ENCODE measurements around the gene PMM1.

The PMM1 gene

DNA sequence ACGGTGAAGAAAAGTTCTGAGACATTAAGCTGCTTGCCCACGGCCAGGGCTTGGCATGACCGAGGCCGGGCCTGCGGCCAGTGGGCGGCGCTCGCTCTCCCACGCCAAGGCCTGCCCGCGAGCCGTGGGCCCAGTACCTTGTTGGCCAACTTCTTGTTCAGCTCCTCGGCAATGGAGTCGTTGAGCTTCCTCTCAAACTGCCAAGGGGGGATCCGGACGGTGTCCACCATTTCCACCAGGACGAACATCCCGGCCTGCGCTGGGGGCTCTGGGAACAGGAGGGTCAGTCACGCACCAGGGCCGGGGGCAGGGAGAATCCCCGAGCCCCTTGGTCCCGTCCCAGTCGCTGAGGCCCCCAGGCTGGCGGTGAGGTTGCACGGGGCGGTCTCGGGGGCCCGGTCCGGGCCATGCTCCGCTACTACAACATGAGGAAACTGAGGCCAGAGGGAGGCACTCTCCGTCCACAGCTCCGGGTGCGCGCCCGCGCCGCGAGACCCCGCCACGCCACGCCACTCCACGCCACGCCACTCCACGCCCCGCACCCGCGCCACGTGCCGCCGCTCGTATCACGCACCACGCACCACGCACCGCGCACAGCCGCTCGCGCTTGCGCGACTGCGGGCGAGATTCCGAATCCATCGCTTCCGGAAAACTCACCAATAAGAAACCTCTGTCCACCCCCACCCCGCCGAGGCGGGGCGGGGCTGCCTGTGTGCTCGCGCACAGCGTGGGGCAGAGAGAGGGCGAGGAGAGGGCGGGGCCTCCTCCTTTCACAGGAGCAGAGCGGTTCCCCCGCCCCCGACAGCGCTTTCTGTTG lies 45.6 kb downstream of the PMM1 start, which contains the start of gene POLR3H:
Gene POLR3H, minus strand, starts transcription at position 617 of the 817 bp plus-strand sequence. Its CDS starts 369 bp downstream, at position 248.
- Histone ChIP-seq H3K4me2 (ENCODE audit: low read length) (peak within 1 kb of the TSS; percentile 99), H3K4me1 (no peaks in the 10 kb centered on the region), H3K27me3 (ENCODE audit: control insufficient read depth, insufficient read depth, low read length) (no peaks in the 10 kb centered on the region), H3K9ac (no peak within 1 kb of the TSS), H3K4me3 (ENCODE audit: low read depth, low read length) (peak within 1 kb of the TSS; percentile 91), H3K9me3 (ENCODE audit: control insufficient read depth, low read length) (no peaks in the 10 kb centered on the region), H3K36me3 (ENCODE audit: control insufficient read depth, insufficient read depth, low read length) (no peaks in the 10 kb centered on the region), H3K79me2 (peaks cover 3% of the 10 kb centered on the region), H2AFZ (peak within 1 kb of the TSS; percentile 88), H3K27ac (peak within 1 kb of the TSS; percentile 75)
- TF ChIP-seq, protein P1, sequence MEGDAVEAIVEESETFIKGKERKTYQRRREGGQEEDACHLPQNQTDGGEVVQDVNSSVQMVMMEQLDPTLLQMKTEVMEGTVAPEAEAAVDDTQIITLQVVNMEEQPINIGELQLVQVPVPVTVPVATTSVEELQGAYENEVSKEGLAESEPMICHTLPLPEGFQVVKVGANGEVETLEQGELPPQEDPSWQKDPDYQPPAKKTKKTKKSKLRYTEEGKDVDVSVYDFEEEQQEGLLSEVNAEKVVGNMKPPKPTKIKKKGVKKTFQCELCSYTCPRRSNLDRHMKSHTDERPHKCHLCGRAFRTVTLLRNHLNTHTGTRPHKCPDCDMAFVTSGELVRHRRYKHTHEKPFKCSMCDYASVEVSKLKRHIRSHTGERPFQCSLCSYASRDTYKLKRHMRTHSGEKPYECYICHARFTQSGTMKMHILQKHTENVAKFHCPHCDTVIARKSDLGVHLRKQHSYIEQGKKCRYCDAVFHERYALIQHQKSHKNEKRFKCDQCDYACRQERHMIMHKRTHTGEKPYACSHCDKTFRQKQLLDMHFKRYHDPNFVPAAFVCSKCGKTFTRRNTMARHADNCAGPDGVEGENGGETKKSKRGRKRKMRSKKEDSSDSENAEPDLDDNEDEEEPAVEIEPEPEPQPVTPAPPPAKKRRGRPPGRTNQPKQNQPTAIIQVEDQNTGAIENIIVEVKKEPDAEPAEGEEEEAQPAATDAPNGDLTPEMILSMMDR (IDR thresholded peaks at IDR 0.05) = peak; percentile 57

DNA sequence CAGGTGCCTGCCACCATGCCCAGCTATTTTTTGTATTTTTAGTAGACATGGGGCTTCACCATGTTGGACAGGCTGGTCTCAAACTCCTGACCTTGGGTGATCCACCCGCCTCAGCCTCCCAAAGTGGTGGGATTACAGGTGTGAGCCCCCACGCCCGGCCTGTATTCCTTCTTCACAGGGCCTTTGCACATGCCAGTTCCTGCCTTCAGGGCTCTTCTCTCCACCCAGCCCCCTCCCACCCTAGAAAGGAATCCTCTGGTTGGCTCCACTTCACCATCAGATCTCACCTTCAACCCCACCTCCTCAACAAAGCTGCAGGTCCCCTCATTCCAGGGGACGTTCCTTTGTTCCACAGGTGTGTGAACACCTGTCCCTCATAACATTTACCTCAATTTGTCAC lies 47.4 kb downstream of the PMM1 start:
- Histone ChIP-seq H3K27me3 (ENCODE audit: control insufficient read depth, insufficient read depth, low read length) (no peaks in the 10 kb centered on the region), H3K4me3 (ENCODE audit: low read depth, low read length) (no peak overlapping the region), H3K4me2 (ENCODE audit: low read length) (no peak overlapping the region), H3K36me3 (ENCODE audit: control insufficient read depth, insufficient read depth, low read length) (no peaks in the 10 kb centered on the region), H3K9ac (no peak overlapping the region), H2AFZ (no peak overlapping the region), H3K27ac (no peak overlapping the region), H3K9me3 (ENCODE audit: control insufficient read depth, low read length) (no peaks in the 10 kb centered on the region), H3K79me2 (peaks cover 3% of the 10 kb centered on the region), H3K4me1 (no peaks in the 10 kb centered on the region)
- TF ChIP-seq, protein P1 (IDR thresholded peaks at IDR 0.05) = no peak

DNA sequence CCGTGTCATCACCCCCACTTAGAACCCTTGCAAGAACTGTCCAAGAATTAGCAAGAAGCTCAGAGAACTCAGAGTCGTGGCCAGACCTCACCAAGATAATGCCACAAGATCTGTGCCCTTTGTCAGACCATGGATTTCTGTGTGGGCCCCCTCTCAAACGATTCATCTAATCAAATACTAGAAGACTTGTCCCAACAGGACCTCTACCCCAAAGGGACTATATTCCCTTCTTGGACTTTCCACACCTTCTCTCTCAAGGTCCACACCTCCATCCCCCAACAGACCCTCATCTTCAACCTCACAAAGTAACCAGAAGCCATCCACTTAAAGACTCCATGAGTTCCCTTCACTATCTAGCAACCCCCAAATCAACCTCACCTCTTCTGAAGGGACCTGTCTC lies 48.2 kb downstream of the PMM1 start:
- TF ChIP-seq, protein P1 (IDR thresholded peaks at IDR 0.05) = no peak
- Histone ChIP-seq H3K9ac (no peak overlapping the region), H3K27ac (no peak overlapping the region), H3K9me3 (ENCODE audit: control insufficient read depth, low read length) (no peaks in the 10 kb centered on the region), H2AFZ (no peak overlapping the region), H3K4me2 (ENCODE audit: low read length) (no peak overlapping the region), H3K4me3 (ENCODE audit: low read depth, low read length) (no peak overlapping the region), H3K79me2 (peaks cover 3% of the 10 kb centered on the region), H3K36me3 (ENCODE audit: control insufficient read depth, insufficient read depth, low read length) (no peaks in the 10 kb centered on the region), H3K4me1 (no peaks in the 10 kb centered on the region), H3K27me3 (ENCODE audit: control insufficient read depth, insufficient read depth, low read length) (no peaks in the 10 kb centered on the region)

DNA sequence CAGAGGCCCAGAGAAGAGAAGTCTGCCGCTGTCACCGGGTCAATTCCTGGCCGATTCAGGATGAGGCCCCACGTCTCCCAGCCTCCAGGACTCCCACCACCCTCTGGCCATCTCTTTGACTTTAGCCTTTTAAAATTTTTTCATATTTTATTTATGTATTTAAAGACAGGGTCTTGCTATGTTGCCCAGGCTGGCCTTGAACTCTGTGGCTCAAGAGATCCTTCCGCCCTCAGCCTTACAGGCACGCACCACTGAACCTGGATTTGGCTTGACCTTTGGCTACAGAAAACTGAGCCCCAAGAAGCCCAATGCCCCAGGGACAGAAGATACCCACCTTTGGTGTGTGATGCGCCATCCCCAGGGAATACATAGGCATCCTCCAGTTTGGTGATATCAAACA lies 49.3 kb downstream of the PMM1 start:
- Histone ChIP-seq H3K27me3 (ENCODE audit: control insufficient read depth, insufficient read depth, low read length) (no peaks in the 10 kb centered on the region), H3K27ac (no peak overlapping the region), H3K4me3 (ENCODE audit: low read depth, low read length) (no peak overlapping the region), H3K4me2 (ENCODE audit: low read length) (no peak overlapping the region), H3K79me2 (peaks cover 3% of the 10 kb centered on the region), H3K36me3 (ENCODE audit: control insufficient read depth, insufficient read depth, low read length) (no peaks in the 10 kb centered on the region), H3K9me3 (ENCODE audit: control insufficient read depth, low read length) (no peaks in the 10 kb centered on the region), H3K9ac (no peak overlapping the region), H2AFZ (no peak overlapping the region), H3K4me1 (no peaks in the 10 kb centered on the region)
- TF ChIP-seq, protein P1 (IDR thresholded peaks at IDR 0.05) = no peak

DNA sequence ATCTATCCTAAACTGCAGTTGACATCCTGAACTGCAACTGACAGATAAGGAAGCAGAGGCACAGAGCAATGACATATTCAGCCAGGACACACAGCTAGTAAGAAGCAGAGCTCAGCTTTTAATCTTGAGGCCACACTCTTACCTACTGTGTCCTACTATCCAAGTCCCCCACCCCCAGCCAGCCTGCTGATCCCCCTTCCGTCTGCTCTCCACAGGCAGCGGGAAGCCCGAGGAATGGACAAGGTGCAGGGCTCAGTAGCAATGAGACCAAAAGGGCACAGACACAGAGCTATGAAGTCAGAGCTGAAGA lies 49.7 kb downstream of the PMM1 start:
- H3K36me3 ChIP-seq (ENCODE audit: control insufficient read depth, insufficient read depth, low read length) = no peaks in the 10 kb centered on the region
- H3K4me3 ChIP-seq (ENCODE audit: low read depth, low read length) = no peak overlapping the region
- H3K4me1 ChIP-seq = no peaks in the 10 kb centered on the region
- H3K79me2 ChIP-seq = peaks cover 2% of the 10 kb centered on the region
- TF ChIP-seq, protein P1 (IDR thresholded peaks at IDR 0.05) = no peak
- no peak overlapping the region for H3K27ac ChIP-seq
- H2AFZ ChIP-seq = no peak overlapping the region
- no peak overlapping the region for H3K9ac ChIP-seq
- no peak overlapping the region for H3K4me2 ChIP-seq (ENCODE audit: low read length)
- no peaks in the 10 kb centered on the region for H3K9me3 ChIP-seq (ENCODE audit: control insufficient read depth, low read length)
- no peaks in the 10 kb centered on the region for H3K27me3 ChIP-seq (ENCODE audit: control insufficient read depth, insufficient read depth, low read length)

Measured in parathyroid adenoma (tissue), 2 donors.